NOMO-1 treated with dmso at 0.1 percent for 144 hours (cell line): ENCODE results near the gene EFNA3.

ENCODE experiments used
- DNase-seq: peaks from one replicate; lab custom pipeline; 2025; ENCODE audit not compliant: unreplicated experiment; lab: John Stamatoyannopoulos, UW

Gene EFNA3

DNA sequence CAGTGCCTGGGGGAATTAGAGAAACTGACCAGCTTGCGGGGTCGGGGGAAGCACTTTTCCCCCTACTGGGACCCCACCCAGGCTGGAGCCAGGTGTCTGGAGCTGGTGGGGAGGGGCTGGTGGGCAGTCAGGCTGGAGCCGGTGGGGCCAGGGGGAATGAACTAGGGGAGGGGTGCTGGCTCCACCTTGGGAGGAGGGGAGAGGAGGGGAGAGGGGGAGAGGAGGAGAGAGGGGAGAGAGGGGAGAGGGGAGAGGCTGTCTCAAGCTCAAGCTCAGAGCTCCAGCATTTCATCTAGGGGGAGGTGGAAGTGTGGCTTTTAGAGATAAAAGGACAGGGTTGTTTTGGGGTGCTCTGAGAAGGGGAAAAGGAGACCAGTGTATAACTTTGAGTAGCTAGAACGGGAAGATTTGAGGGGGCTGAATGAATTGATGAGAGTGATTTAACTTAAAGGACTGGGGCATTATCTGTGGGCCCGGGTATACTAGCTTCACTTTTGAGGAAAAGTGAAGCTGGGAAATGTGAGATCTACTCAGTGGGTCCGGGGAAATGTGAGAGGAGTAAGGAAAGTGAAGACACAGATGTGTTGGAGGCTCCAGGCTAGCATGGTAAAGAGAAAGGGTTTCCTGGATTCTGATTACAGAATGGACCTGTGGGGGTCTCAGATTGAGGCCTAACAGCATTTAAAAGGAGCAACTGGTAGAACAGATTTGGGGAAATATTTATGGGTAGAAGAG is 51.8 kb downstream of the EFNA3 start:
- DNase-seq: no peak

DNA sequence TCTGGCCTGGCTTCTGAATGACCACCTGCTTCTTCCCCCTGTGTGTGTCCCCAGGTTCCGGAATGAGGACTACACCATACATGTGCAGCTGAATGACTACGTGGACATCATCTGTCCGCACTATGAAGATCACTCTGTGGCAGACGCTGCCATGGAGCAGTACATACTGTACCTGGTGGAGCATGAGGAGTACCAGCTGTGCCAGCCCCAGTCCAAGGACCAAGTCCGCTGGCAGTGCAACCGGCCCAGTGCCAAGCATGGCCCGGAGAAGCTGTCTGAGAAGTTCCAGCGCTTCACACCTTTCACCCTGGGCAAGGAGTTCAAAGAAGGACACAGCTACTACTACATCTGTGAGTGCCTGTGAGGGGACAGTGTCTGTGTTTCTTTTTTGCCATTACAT is 52.6 kb downstream of the EFNA3 start:
- DNase-seq: no peak

DNA sequence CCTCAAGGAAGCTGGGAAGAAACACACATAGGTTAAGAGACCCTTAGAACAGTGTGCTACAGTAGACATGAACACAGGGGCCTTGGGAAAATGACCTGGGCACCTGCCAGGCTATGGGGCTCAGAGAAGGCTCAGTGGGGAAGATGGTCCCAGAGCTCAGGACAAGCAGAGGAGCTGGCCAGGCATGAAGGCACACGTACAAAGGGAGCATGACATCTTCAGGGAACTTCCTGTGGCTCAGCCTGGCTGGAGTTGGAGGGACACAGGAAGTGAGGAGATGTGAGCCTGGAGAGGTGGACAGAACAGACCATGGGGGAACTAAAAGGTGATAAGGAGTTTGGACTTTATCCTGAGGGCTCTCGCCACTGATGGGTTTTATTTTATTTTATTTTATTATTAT is 53.2 kb downstream of the EFNA3 start:
- DNase-seq: no peak

DNA sequence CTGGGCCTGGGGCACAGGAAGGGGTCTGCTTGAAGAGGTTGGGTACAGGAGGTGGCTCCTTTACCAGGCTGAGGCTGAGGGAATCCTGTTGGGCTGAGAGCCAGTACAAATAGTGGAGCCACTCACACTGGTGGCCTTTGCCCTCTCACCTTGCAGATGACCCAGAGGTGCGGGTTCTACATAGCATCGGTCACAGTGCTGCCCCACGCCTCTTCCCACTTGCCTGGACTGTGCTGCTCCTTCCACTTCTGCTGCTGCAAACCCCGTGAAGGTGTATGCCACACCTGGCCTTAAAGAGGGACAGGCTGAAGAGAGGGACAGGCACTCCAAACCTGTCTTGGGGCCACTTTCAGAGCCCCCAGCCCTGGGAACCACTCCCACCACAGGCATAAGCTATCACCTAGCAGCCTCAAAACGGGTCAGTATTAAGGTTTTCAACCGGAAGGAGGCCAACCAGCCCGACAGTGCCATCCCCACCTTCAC is 55.2 kb downstream of the EFNA3 start:
- DNase-seq: no peak

DNA sequence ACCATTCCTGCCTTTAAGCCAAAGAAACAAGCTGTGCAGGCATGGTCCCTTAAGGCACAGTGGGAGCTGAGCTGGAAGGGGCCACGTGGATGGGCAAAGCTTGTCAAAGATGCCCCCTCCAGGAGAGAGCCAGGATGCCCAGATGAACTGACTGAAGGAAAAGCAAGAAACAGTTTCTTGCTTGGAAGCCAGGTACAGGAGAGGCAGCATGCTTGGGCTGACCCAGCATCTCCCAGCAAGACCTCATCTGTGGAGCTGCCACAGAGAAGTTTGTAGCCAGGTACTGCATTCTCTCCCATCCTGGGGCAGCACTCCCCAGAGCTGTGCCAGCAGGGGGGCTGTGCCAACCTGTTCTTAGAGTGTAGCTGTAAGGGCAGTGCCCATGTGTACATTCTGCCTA is 55.7 kb downstream of the EFNA3 start:
- no peak for DNase-seq

DNA sequence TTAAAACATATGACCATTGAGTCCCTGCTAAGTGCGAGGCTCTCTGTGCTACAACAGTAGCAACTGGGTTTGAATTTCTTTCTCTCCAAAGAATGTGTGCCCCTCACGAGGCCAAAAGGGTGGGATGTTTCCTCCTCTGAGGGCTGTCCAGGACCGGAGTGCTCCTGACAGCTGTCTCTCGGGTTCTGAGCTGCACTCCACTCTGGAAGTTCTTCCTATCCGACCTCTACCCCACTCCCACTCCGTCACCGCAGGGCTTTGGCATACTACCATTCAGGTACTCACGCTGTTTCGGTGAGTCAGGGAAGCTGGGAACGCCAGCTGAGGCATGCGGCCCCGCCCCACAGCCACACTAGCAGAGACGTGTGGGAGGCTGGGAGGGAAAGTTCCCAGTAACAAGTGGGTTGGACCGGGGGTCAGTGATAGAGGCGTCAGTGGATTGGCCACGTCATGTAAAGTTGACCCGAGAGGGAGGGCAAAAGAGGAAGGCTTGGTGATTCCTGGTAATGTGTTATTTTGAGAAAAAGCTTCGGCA is 56.3 kb downstream of the EFNA3 start:
- peak; percentile 60 for DNase-seq

DNA sequence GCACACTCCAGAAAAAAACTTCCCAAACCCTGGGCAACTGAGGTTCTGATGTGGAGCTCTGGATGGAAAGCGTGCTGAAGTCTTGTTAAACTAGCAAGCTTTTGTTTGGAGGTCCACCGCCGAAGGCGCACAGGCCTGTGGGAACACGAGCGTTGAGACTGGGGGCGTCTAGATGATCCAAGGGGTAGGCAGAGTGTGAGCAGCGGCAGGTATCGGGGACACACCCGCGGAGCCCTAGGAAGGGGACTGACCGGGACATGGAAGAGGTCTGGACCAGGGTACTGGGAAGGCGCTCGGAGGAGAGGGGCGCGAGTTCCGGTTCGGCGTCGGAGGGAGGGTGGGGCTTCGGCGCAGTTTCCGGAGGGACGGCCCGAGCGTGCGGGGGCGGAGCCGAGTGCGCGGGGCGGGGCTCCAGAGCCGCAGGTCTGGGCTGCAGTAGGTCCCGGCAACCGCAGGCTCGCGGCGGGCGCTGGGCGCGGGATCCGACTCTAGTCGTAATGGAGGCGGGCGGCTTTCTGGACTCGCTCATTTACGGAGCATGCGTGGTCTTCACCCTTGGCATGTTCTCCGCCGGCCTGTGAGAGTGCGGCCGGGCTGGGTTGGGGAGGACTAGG is 56.9 kb downstream of the EFNA3 start, which contains the start of gene SLC50A1:
TSS of gene SLC50A1 (plus strand) at position 438 of the 614 bp plus-strand sequence. CDS start at position 498, 60 bp downstream.
- peak; percentile 89 for DNase-seq

DNA sequence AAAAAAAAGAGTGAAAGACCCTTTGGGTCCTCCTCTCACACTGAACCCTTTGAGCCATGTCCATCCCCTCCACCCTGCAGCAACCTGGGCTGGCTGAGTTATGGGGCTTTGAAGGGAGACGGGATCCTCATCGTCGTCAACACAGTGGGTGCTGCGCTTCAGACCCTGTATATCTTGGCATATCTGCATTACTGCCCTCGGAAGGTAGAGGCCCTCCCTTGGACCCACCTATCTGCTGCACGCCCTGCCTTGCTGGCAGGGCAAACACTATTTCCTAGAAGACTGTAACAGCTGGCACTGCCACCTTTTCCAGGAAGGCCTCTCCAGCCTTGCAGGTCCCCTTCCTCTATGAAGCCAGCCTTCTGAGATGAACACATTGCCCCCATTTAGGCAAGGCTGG is 58.1 kb downstream of the EFNA3 start:
- no peak for DNase-seq
